GM12878 (cell line): ENCODE results near the gene GPR61. TPM values are rescaled to one million over a fixed set of nuclear protein-coding genes. Genes with fewer than 3 reads are reported as not detected.

ENCODE experiments used
- ATAC-seq: fragments of 200-7000 bp; cut with Tn5 transposase; 3 replicates; pipeline ENCODE4 v1.9.1; 2020; ENCODE audit warnings: mild to moderate bottlenecking, moderate library complexity
- BruUV-seq: library from RNA; stranded (reverse); fragments of 400-500 nt; replicated peaks from 2 replicates; lab custom pipeline; 2021; lab: Mats Ljungman, UMichigan
- CTCF ChIA-PET: fragments of 300-600 bp; sonication (Branson Sonifier 250); formaldehyde crosslinking; extraction: SDS; loops from one replicate; lab custom pipeline; 2021; ENCODE audit warnings: inconsistent platforms; lab: Yijun Ruan, JAX
- POLR2A ChIA-PET: fragments of 350-600 bp; formaldehyde crosslinking; extraction: SDS; loops from one replicate; lab custom pipeline; 2021; ENCODE audit warnings: inconsistent platforms; lab: Charles Lee
- RAD21 ChIA-PET: fragments of 300-600 bp; sonication (Branson Sonifier 250); formaldehyde crosslinking; loops from one replicate; lab custom pipeline; 2023; ENCODE audit warnings: antibody characterized with exemption; ENCODE audit not compliant: unreplicated experiment; lab: Charles Lee
- SMC1A ChIA-PET: fragments of 300-600 bp; sonication (Branson Sonifier 250); formaldehyde crosslinking; loops from one replicate; lab custom pipeline; 2023; ENCODE audit not compliant: unreplicated experiment, uncharacterized antibody; lab: Charles Lee
- DNase-seq: peaks from one replicate; pipeline ENCODE4 v3.0.0-alpha.2; 2011; ENCODE audit warnings: low read depth, low spot score
- FAIRE-seq: peaks from 3 replicates; lab custom pipeline; 2011; peaks lifted over from hg19 to GRCh38; lab: Jason Lieb, UNC
- H2AFZ ChIP-seq: 2 replicates; pipeline ENCODE4 v1.6.0; 2011; ENCODE audit warnings: low read depth, low read length, control low read depth; ENCODE audit not compliant: control insufficient read depth
- H3K27ac ChIP-seq: 2 replicates; pipeline ENCODE4 v1.5.1; 2011; ENCODE audit warnings: control low read depth; ENCODE audit not compliant: control insufficient read depth, insufficient read depth
- H3K27me3 ChIP-seq, 2 experiments: replicated peaks in 1 of 2; 2 replicates each; pipeline versions ENCODE4 v1.6.0 to v1.6.1; 2011; ENCODE audit warnings: low read length in 1 of 2; ENCODE audit not compliant: control insufficient read depth in 2 of 2, insufficient read depth in 2 of 2
- H3K36me3 ChIP-seq, 2 experiments: 2 replicates each; pipeline ENCODE4 v1.5.1; 2011; ENCODE audit warnings: low read length in 1 of 2; ENCODE audit not compliant: control insufficient read depth in 2 of 2, insufficient read depth in 2 of 2
- H3K4me1 ChIP-seq: 2 replicates; pipeline ENCODE4 v1.6.1; 2011; ENCODE audit warnings: mild to moderate bottlenecking, low read length, moderate library complexity, mixed read lengths; ENCODE audit not compliant: control insufficient read depth, insufficient read depth
- H3K4me2 ChIP-seq: 2 replicates; pipeline ENCODE4 v1.6.0; 2011; ENCODE audit warnings: control low read depth; ENCODE audit not compliant: control insufficient read depth, insufficient read depth
- H3K4me3 ChIP-seq: fragments of 200-600 bp; sonication (generic); 2 replicates; pipeline ENCODE4 v1.5.1; 2016
- H3K79me2 ChIP-seq: 2 replicates; pipeline ENCODE4 v1.6.0; 2011; ENCODE audit warnings: low read length; ENCODE audit not compliant: control insufficient read depth, insufficient read depth
- H3K9ac ChIP-seq: 2 replicates; pipeline ENCODE4 v1.8.0; 2011; ENCODE audit warnings: low read length, control low read depth, mixed read lengths; ENCODE audit not compliant: control insufficient read depth, insufficient read depth
- H3K9me3 ChIP-seq: replicated peaks from 3 replicates; pipeline ENCODE4 v1.5.1; 2011; ENCODE audit warnings: mild to moderate bottlenecking, low read length; ENCODE audit not compliant: control insufficient read depth, insufficient read depth
- H4K20me1 ChIP-seq: 2 replicates; pipeline ENCODE4 v1.6.0; 2011; ENCODE audit not compliant: control insufficient read depth, insufficient read depth
- ASH2L ChIP-seq: fragments of 300-600, 200-600 bp; sonication (generic); IDR thresholded peaks from 2 replicates; pipeline ENCODE4 v1.6.1; 2017; ENCODE audit warnings: low read depth, mild to moderate bottlenecking, borderline replicate concordance
- BCL3 ChIP-seq: IDR thresholded peaks from 2 replicates; pipeline ENCODE4 v1.6.1; 2011; ENCODE audit warnings: borderline replicate concordance, low read depth, mild to moderate bottlenecking, moderate library complexity, low read length; ENCODE audit not compliant: insufficient read depth, poor library complexity, severe bottlenecking
- BRCA1 ChIP-seq: IDR thresholded peaks from 2 replicates; pipeline ENCODE4 v1.6.1; 2011; ENCODE audit warnings: low read depth, low read length, improper control_type of control experiment
- CHD4 ChIP-seq: fragments of 200-600 bp; sonication (generic); IDR thresholded peaks from 2 replicates; pipeline ENCODE4 v1.6.1; 2016; ENCODE audit warnings: mild to moderate bottlenecking
- E4F1 ChIP-seq: fragments of 450-650 bp; IDR thresholded peaks from 2 replicates; pipeline ENCODE4 v1.6.1; 2018; ENCODE audit warnings: borderline replicate concordance, mild to moderate bottlenecking; ENCODE audit not compliant: partially characterized antibody
- FOS ChIP-seq: IDR thresholded peaks from 3 replicates; pipeline ENCODE4 v1.6.1; 2011; ENCODE audit warnings: borderline replicate concordance; ENCODE audit not compliant: insufficient read length; ENCODE audit errors: extremely low read depth
- MXI1 ChIP-seq: fragments of 150-350 bp; IDR thresholded peaks from 2 replicates; pipeline ENCODE4 v1.6.1; 2011; ENCODE audit warnings: low read depth, mild to moderate bottlenecking, inconsistent platforms, low read length, improper control_type of control experiment
- NFIC ChIP-seq: IDR thresholded peaks from 2 replicates; pipeline ENCODE4 v1.6.1; 2012; ENCODE audit warnings: low read depth, mild to moderate bottlenecking, inconsistent platforms, low read length, moderate library complexity
- POLR2AphosphoS2 ChIP-seq: IDR thresholded peaks from 2 replicates; pipeline ENCODE4 v1.6.1; 2011; ENCODE audit warnings: low read depth, mild to moderate bottlenecking, low read length, improper control_type of control experiment, moderate library complexity
- RUNX3 ChIP-seq: IDR thresholded peaks from 2 replicates; pipeline ENCODE4 v1.6.1; 2012; ENCODE audit warnings: low read length, inconsistent platforms
- SUPT20H ChIP-seq: IDR thresholded peaks from 2 replicates; pipeline ENCODE4 v1.6.1; 2011; ENCODE audit warnings: low read depth, mild to moderate bottlenecking, low read length, moderate library complexity, borderline replicate concordance; ENCODE audit not compliant: control insufficient read depth
- TARDBP ChIP-seq: IDR thresholded peaks from 2 replicates; pipeline ENCODE4 v1.6.1; 2016; ENCODE audit warnings: borderline replicate concordance
- ZNF24 ChIP-seq: fragments of 450-650 bp; IDR thresholded peaks from 2 replicates; pipeline ENCODE4 v1.6.1; 2017; ENCODE audit warnings: antibody characterized with exemption, mild to moderate bottlenecking
- WGBS: methylation state at CpG from one replicate; pipeline ENCODE4 v1.1.6; 2016; ENCODE audit warnings: low lambda C conversion rate; ENCODE audit not compliant: insufficient replicate concordance, insufficient coverage; ENCODE audit errors: missing lambda C conversion rate; 5-methylcytosine and 5-hydroxymethylcytosine counted together
- in situ Hi-C: fragments of 300-500 bp; cut with MboI; formaldehyde crosslinking; loops from 9 replicates; pipeline ENCODE4 v1.14.3; 2018; ENCODE audit warnings: mixed read lengths
- intact Hi-C: fragments of 100-400 bp; cut with micrococcal nuclease; formaldehyde crosslinking; loops from one replicate; pipeline ENCODE4 v1.14.2; 2022; ENCODE audit not compliant: unreplicated experiment
- polyA plus RNA-seq, 11 experiments: library from polyadenylated mRNA; depleted of rRNA in 4 of 11; unstranded in 6 of 11; stranded (reverse) in 5 of 11; fragments of >200 nt; fragmentation: Nextera tagmentation in 4 of 11; fragmentation: Illumina TruSeq in 1 of 11; extraction: Ambion mirVana in 4 of 11; extraction: Trizol in 1 of 11; gene quantifications; 1 replicate in 1 of 11; 2 replicates in 10 of 11; pipeline versions ENCODE4 v1.2.1 to v1.2.3, GENCODE V29; 2011 to 2016; ENCODE audit warnings: inconsistent platforms in 2 of 11, missing spikeins in 2 of 11, low read depth in 1 of 11
- total RNA-seq, 4 experiments: library from RNA; depleted of rRNA in 3 of 4; stranded (reverse); fragments of >200 nt in 3 of 4; fragmentation: Illumina TruSeq in 1 of 4; extraction: Trizol in 1 of 4; gene quantifications; 2 replicates each; pipeline versions ENCODE4 v1.2.1 to v1.2.3, GENCODE V29; 2013 to 2021
- TF ChIP-seq, protein P1 (sequence below): fragments of 450-650 bp; formaldehyde crosslinking; IDR thresholded peaks from 2 replicates; pipeline ENCODE4 v1.4.0; 2022; ENCODE audit warnings: mild to moderate bottlenecking, moderate library complexity

The GPR61 gene
- total and polyA plus RNA-seq, 10 of the 15 experiments (the other 5 are each of a cell fraction or from before 2014, with no cell fraction given), result 0.19 to 1.1 (median 0.35) TPM; not detected in 2

DNA sequence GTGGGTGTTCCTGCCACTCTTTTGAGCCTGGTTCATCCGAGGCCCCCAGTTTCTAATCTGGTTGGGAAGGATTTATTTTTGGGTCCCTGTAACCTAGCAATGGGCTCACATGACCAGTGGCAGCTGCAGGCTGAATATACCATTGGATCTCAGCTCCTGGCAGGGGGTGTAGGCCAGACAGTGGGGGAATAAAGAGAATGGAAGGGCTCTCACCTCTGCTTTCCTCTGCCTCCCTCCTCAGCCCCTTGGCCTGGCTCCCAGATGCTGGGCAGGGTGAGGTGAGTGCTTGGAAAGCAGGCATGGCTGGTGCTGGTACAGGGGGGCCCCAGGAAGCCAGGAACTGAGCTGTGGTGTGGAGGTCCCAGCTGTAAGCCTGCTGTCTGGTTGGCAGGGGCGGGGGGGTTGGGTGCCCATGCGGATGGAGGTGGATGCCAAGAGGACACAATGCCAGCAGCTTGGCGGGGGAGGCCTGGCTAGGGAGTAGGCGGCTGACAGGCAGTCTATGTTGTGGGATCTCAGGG, 3.6 kb upstream of the GPR61 start:
- no peaks in the 10 kb centered on the region for H3K36me3 ChIP-seq
- H3K9ac ChIP-seq, result no peak overlapping the region
- ChIA-PET RAD21 (interaction anchor here (1.6 to 10.3 kb wide), 4 partner anchors 10 to 238 kb away, joined by 4 to 422 read pairs (median 6); partner anchors contain the start of gene CYB561D1), SMC1A (interaction anchor here (1.1 to 10.3 kb wide), 2 partner anchors 42 to 100 kb away, joined by 3 to 431 read pairs; partner anchors contain the start of gene CYB561D1), POLR2A (no interaction called here), CTCF (interaction anchor here (21.3 kb wide), 1 partner anchor 35 kb away, joined by 1280 read pairs; the partner anchor contains the start of genes AMIGO1 and CYB561D1)
- no peaks in the 10 kb centered on the region for H3K27me3 ChIP-seq
- H2AFZ ChIP-seq, result no peak overlapping the region
- no TSS peak for BruUV-seq
- no peaks in the 10 kb centered on the region for H4K20me1 ChIP-seq
- peaks cover 6% of the 10 kb centered on the region for H3K4me1 ChIP-seq
- no peaks in the 10 kb centered on the region for H3K9me3 ChIP-seq
- no peak overlapping the region for H3K4me3 ChIP-seq
- H3K4me2 ChIP-seq, result no peak overlapping the region
- WGBS, result 55% methylated on average over 3 of the region's 5 CpGs
- intact Hi-C loops (no loop called here), in situ Hi-C loops (no loop called here)
- DNase-seq, result no peak
- no peaks in the 10 kb centered on the region for H3K79me2 ChIP-seq
- ATAC-seq, result no peak
- H3K27ac ChIP-seq, result no peak overlapping the region
- FAIRE-seq, result no peak
- TF ChIP-seq, protein P1, sequence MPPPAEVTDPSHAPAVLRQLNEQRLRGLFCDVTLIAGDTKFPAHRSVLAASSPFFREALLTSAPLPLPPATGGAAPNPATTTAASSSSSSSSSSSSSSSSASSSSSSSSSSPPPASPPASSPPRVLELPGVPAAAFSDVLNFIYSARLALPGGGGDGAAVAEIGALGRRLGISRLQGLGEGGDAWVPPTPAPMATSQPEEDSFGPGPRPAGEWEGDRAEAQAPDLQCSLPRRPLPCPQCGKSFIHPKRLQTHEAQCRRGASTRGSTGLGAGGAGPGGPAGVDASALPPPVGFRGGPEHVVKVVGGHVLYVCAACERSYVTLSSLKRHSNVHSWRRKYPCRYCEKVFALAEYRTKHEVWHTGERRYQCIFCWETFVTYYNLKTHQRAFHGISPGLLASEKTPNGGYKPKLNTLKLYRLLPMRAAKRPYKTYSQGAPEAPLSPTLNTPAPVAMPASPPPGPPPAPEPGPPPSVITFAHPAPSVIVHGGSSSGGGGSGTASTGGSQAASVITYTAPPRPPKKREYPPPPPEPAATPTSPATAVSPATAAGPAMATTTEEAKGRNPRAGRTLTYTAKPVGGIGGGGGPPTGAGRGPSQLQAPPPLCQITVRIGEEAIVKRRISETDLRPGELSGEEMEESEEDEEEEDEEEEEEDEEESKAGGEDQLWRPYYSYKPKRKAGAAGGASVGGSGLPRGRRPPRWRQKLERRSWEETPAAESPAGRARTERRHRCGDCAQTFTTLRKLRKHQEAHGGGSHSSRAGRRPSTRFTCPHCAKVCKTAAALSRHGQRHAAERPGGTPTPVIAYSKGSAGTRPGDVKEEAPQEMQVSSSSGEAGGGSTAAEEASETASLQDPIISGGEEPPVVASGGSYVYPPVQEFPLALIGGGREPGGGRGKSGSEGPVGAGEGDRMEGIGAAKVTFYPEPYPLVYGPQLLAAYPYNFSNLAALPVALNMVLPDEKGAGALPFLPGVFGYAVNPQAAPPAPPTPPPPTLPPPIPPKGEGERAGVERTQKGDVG (CRISPR knock-in tag), result no peak
- TF ChIP-seq RUNX3, result no peak
- TF ChIP-seq ASH2L, result no peak
- TF ChIP-seq FOS, result no peak
- TF ChIP-seq BCL3, result no peak
- TF ChIP-seq NFIC, result no peak
- TF ChIP-seq ZNF24, result no peak
- no peak for TF ChIP-seq POLR2AphosphoS2
- no peak for TF ChIP-seq SUPT20H
- no peak for TF ChIP-seq TARDBP
- no peak for TF ChIP-seq E4F1
- TF ChIP-seq CHD4, result no peak
- no peak for TF ChIP-seq MXI1
- TF ChIP-seq BRCA1, result no peak
